ENCODE measurements around the gene ZNF738. TPM values are rescaled to one million over a fixed set of nuclear protein-coding genes. Genes with fewer than 3 reads are reported as not detected.
"Not testable (repeated sequence)": the region's sequence is repeated elsewhere in the genome, so short reads cannot be mapped to it uniquely, and the experiment has no call there.

Gene ZNF738
- total RNA-seq, 3 donors from 2014 or later, result 5.5 to 6.9 (median 6.4) TPM

DNA sequence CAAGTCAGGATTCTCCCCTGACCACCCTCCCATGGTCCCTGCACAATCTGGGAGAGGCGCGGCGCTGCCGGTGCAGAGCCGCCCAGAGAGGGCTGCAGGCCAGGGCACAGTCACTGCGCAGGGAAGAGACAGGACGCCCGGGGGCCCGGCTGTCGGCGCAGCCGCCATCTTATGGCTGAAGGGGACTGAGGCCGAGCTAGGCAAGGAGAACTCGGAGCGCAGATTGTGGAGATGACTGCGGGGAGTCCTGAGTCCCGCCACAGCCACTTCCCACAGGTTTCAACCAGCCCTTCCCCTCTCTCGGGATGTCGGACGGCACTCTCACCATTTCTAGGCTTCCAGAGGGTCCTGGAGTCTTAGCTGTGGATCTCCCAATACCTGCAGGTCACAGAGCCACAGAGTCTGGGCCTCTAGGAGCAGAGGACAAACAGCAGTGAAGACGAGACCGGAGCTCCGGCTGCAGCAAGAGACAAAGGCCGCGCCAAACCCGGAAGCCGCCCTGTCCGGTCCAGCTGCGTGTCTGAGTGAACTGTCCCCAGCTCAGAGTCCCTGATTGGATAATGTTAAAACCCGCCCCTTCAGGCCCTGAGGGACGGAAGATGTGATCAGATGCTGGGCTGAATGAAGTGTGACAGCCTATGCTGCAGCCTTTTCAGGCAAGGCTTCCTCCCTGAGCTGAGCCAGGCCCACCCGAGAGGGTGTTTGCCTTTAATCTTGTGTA is 29.8 kb upstream of the ZNF738 start, which contains the start of gene ZNF708:
Gene ZNF708, minus strand, starts transcription at position 526 of the 721 bp plus-strand sequence. Its CDS starts 198 bp downstream, at position 328.
- H3K4me3 ChIP-seq, result peak within 1 kb of the TSS; percentile 68
- intact Hi-C loops (cut with DNase I, micrococcal nuclease), result no loop called here
- TF ChIP-seq, protein P1, sequence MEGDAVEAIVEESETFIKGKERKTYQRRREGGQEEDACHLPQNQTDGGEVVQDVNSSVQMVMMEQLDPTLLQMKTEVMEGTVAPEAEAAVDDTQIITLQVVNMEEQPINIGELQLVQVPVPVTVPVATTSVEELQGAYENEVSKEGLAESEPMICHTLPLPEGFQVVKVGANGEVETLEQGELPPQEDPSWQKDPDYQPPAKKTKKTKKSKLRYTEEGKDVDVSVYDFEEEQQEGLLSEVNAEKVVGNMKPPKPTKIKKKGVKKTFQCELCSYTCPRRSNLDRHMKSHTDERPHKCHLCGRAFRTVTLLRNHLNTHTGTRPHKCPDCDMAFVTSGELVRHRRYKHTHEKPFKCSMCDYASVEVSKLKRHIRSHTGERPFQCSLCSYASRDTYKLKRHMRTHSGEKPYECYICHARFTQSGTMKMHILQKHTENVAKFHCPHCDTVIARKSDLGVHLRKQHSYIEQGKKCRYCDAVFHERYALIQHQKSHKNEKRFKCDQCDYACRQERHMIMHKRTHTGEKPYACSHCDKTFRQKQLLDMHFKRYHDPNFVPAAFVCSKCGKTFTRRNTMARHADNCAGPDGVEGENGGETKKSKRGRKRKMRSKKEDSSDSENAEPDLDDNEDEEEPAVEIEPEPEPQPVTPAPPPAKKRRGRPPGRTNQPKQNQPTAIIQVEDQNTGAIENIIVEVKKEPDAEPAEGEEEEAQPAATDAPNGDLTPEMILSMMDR (IDR thresholded peaks at IDR 0.05), result no peak
- H3K4me1 ChIP-seq (ENCODE audit: low read depth), result peaks cover 10% of the 10 kb centered on the region
- no peaks in the 10 kb centered on the region for H3K36me3 ChIP-seq (ENCODE audit: low read depth)
- DNase-seq, result peak; percentile 90 to 91 (median 91)
- ATAC-seq, result peak; percentile 100
- peaks cover 2% of the 10 kb centered on the region for H3K9me3 ChIP-seq

DNA sequence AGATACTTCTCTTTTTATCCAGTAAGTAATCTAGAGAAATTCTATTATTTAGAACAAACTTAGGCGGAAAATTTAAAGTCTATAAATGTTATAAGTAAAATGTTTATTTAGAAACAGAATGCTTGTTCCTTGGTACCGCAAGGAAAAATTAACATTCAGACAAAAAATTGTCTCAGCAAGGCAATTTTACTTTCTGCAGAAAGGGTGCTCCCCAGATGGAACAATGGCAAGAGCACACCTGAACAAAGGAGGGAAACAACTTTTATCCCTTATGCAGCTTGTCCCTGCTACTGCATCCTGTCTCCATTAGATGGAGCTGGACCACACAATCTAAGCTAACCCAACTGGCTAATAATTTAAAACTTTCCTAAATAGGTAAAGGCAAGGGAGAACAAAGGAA is 23.1 kb upstream of the ZNF738 start:
- H3K9me3 ChIP-seq, result peaks cover 64% of the 10 kb centered on the region
- TF ChIP-seq, protein P1 (IDR thresholded peaks at IDR 0.05), result no peak
- ATAC-seq (no peak), DNase-seq (no peak)
- intact Hi-C loops (cut with DNase I, micrococcal nuclease), result no loop called here
- H3K4me3 ChIP-seq, result no peak overlapping the region
- H3K4me1 ChIP-seq (ENCODE audit: low read depth), result no peaks in the 10 kb centered on the region
- no peaks in the 10 kb centered on the region for H3K36me3 ChIP-seq (ENCODE audit: low read depth)

DNA sequence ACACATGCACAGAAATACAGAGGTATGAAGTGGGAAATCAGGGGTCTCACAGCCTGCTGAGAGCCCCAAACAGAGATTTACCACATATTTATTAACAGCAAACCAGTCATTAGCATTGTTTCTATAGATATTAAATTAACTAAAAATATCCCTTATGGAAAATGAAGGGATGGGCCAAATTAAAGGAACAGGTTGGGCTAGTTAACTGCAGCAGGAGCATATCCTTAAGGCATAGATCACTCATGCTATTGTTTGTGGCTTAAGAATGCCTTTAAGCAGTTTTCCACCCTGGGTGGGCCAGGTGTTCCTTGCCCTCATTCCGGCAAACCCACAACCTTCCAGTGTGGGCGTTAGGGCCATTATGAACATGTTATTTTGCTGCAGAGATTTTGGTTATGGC is 14.0 kb upstream of the ZNF738 start:
- H3K4me3 ChIP-seq; H3K4me1 ChIP-seq (ENCODE audit: low read depth); intact Hi-C loops (cut with DNase I, micrococcal nuclease); ATAC-seq; DNase-seq; H3K36me3 ChIP-seq (ENCODE audit: low read depth): not testable (repeated sequence)
- H3K9me3 ChIP-seq, result peaks cover 35% of the 10 kb centered on the region

DNA sequence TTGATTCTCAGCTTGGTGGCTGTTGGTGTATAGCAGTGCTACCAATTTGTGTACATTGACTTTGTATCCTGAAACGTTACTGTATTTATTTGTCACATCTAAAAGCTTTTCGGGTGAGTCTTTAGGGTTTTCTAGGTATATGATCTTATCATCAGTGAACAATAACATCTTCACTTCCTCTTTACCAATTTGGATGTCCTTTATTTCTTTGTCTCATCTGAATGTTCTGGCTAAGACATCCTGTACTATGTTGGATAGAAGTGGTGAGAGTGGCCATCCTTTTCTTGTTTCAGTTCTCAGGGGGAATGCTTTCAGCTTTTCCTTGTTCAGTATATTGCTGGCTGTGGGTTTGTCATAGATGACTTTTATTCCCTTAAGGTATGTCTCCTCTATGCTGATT is 6.0 kb upstream of the ZNF738 start:
- H3K9me3 ChIP-seq, result peaks cover 10% of the 10 kb centered on the region
- TF ChIP-seq, protein P1 (IDR thresholded peaks at IDR 0.05), result no peak
- ATAC-seq (no peak), DNase-seq (no peak)
- intact Hi-C loops (cut with DNase I, micrococcal nuclease), result no loop called here
- no peak overlapping the region for H3K4me3 ChIP-seq
- H3K4me1 ChIP-seq (ENCODE audit: low read depth), result no peaks in the 10 kb centered on the region
- no peaks in the 10 kb centered on the region for H3K36me3 ChIP-seq (ENCODE audit: low read depth)

DNA sequence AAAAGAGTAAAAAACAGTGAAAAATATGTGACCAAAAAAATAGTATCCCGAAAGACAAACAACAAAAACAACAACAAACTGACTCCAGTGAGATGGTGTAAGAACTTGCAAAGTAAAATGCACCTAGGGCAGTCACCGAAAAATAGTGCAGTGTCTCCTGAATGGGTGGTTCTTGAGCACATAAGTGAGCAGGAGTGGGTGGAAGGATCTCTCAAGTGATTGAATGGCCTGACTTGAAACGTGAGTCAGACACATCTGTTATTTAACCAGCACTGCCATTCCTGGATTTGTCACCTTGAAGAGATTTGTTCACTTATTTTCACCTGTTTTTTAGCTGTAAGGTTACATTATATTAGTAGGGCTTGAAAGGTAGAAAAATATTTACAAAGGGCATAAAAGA is 3.5 kb downstream of the ZNF738 start:
- no peak overlapping the region for H3K4me3 ChIP-seq
- ATAC-seq (no peak), DNase-seq (no peak)
- no peaks in the 10 kb centered on the region for H3K36me3 ChIP-seq (ENCODE audit: low read depth)
- peaks cover 7% of the 10 kb centered on the region for H3K9me3 ChIP-seq
- H3K4me1 ChIP-seq (ENCODE audit: low read depth), result no peaks in the 10 kb centered on the region
- TF ChIP-seq, protein P1 (IDR thresholded peaks at IDR 0.05), result no peak
- intact Hi-C loops (cut with DNase I, micrococcal nuclease), result no loop called here

DNA sequence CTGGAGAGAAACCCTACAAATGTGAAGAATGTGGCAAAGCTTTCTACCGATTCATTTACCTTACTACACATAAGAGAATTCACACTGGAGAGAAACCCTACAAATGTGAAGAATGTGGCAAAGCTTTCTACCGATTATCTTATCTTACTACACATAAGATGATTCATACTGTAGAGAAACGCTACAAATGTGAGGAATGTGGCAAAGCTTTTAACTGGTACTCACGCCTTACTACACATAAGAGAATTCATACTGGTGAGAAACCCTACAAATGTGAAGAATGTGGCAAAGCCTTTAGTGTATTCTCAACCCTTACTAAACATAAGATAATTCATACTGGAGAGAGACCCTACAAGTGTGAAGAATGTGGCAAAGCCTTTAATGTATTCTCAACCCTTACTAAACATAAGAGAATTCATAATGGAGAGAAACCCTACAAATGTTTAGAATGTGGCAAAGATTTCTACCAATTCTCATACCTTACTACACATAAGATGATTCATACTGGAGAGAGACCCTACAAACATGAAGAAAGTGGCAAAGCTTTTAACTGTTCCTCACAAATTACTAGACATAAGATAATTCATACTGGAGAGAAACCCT is 25.3 kb downstream of the ZNF738 start:
- H3K9me3 ChIP-seq, result peaks cover 99% of the 10 kb centered on the region
- DNase-seq, result no peak
- no peak for ATAC-seq
- intact Hi-C loops (cut with DNase I, micrococcal nuclease), result no loop called here
- TF ChIP-seq, protein P1 (IDR thresholded peaks at IDR 0.05), result no peak
- H3K36me3 ChIP-seq (ENCODE audit: low read depth), result no peaks in the 10 kb centered on the region
- no peak overlapping the region for H3K4me3 ChIP-seq
- no peaks in the 10 kb centered on the region for H3K4me1 ChIP-seq (ENCODE audit: low read depth)

Measured in mucosa of descending colon (tissue), 3 donors.